HepG2 (cell line): Measurements from ENCODE around the gene MTCL1. TPM values are rescaled to one million over a fixed set of nuclear protein-coding genes. Genes with fewer than 3 reads are reported as not detected.

Experiments used
- ADNP ChIP-seq: sonication (generic); formaldehyde crosslinking; IDR thresholded peaks from 2 replicates; pipeline ENCODE4 v1.4.0; 2020; ENCODE audit warnings: missing genetic modification reagents
- ATF1 ChIP-seq: IDR thresholded peaks from 2 replicates; pipeline ENCODE4 v1.6.1; 2016; ENCODE audit warnings: mild to moderate bottlenecking, control low read depth
- CEBPG ChIP-seq: IDR thresholded peaks from 2 replicates; pipeline ENCODE4 v1.6.1; 2016
- HMG20B ChIP-seq: conservative IDR thresholded peaks from 2 replicates; pipeline ENCODE4 v1.6.1; 2016; ENCODE audit warnings: missing genetic modification reagents, missing compliant biosample characterization
- MIXL1 ChIP-seq: IDR thresholded peaks from 2 replicates; pipeline ENCODE4 v1.6.1; 2016
- NPAS2 ChIP-seq: sonication (generic); formaldehyde crosslinking; IDR thresholded peaks from 2 replicates; pipeline ENCODE4 v1.8.0; 2022; ENCODE audit warnings: mild to moderate bottlenecking, missing genetic modification reagents, borderline replicate concordance
- POGK ChIP-seq: sonication (generic); formaldehyde crosslinking; conservative IDR thresholded peaks from 2 replicates; pipeline ENCODE4 v1.8.0; 2022; ENCODE audit warnings: mild to moderate bottlenecking, moderate library complexity, missing genetic modification reagents
- SMAD3 ChIP-seq: sonication (generic); formaldehyde crosslinking; IDR thresholded peaks from 2 replicates; pipeline ENCODE4 v1.4.0; 2020; ENCODE audit warnings: missing genetic modification reagents
- ZBTB21 ChIP-seq: sonication (generic); formaldehyde crosslinking; IDR thresholded peaks from 2 replicates; pipeline ENCODE4 v1.4.0; 2020; ENCODE audit warnings: missing genetic modification reagents
- ZNF549 ChIP-seq: sonication (generic); formaldehyde crosslinking; IDR thresholded peaks from 2 replicates; pipeline ENCODE4 v1.5.0; 2020; ENCODE audit warnings: missing genetic modification reagents
- polyA plus RNA-seq, 8 experiments: library from polyadenylated mRNA; depleted of rRNA in 3 of 8; stranded (reverse) in 7 of 8; unstranded in 1 of 8; fragments of >200 nt; fragmentation: Illumina TruSeq in 4 of 8; extraction: Trizol in 4 of 8; gene quantifications; 2 replicates each; pipeline versions ENCODE4 v1.2.1 to v1.2.3, GENCODE V29; 2011 to 2016; ENCODE audit warnings: low read depth in 4 of 8, missing spikeins in 1 of 8, mixed read lengths in 1 of 8; ENCODE audit not compliant: insufficient read depth in 1 of 8
- total RNA-seq, 5 experiments: library from RNA; depleted of rRNA; stranded (reverse); fragments of >200 nt; fragmentation: Illumina TruSeq; extraction: Trizol; gene quantifications; 2 replicates each; pipeline ENCODE4 v1.2.3, GENCODE V29; 2016; ENCODE audit warnings: low read depth in 1 of 5
- TF ChIP-seq, protein P1 (sequence below): sonication (generic); formaldehyde crosslinking; IDR thresholded peaks from 2 replicates; pipeline ENCODE4 v1.4.0; 2020; ENCODE audit warnings: mild to moderate bottlenecking, missing genetic modification reagents

MTCL1 gene
- total and polyA plus RNA-seq, 2 of the 13 experiments (the other 11 are each of a cell fraction or from before 2014, with no cell fraction given) = 3.1 to 3.2 TPM

DNA sequence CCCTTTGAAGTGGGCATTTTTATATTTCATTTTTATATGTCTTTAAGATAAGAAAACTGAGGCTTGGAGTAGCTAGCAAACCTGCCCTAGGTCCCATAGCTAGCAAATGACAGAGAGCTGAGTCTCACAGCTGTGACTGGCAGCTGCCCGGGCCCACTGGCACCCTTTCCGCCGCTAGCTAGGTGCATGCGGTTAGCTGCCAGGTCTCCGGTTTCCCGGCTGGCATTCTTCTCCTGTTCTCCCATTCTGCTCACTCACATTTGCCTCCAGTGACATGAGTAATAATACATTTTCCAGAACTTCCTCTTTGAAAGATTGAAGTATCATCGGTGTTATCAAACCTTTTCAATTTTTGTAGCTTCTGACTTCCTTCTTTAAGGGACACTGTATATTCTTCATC is 38.7 kb downstream of the MTCL1 start (continued):
- TF ChIP-seq, protein P1, sequence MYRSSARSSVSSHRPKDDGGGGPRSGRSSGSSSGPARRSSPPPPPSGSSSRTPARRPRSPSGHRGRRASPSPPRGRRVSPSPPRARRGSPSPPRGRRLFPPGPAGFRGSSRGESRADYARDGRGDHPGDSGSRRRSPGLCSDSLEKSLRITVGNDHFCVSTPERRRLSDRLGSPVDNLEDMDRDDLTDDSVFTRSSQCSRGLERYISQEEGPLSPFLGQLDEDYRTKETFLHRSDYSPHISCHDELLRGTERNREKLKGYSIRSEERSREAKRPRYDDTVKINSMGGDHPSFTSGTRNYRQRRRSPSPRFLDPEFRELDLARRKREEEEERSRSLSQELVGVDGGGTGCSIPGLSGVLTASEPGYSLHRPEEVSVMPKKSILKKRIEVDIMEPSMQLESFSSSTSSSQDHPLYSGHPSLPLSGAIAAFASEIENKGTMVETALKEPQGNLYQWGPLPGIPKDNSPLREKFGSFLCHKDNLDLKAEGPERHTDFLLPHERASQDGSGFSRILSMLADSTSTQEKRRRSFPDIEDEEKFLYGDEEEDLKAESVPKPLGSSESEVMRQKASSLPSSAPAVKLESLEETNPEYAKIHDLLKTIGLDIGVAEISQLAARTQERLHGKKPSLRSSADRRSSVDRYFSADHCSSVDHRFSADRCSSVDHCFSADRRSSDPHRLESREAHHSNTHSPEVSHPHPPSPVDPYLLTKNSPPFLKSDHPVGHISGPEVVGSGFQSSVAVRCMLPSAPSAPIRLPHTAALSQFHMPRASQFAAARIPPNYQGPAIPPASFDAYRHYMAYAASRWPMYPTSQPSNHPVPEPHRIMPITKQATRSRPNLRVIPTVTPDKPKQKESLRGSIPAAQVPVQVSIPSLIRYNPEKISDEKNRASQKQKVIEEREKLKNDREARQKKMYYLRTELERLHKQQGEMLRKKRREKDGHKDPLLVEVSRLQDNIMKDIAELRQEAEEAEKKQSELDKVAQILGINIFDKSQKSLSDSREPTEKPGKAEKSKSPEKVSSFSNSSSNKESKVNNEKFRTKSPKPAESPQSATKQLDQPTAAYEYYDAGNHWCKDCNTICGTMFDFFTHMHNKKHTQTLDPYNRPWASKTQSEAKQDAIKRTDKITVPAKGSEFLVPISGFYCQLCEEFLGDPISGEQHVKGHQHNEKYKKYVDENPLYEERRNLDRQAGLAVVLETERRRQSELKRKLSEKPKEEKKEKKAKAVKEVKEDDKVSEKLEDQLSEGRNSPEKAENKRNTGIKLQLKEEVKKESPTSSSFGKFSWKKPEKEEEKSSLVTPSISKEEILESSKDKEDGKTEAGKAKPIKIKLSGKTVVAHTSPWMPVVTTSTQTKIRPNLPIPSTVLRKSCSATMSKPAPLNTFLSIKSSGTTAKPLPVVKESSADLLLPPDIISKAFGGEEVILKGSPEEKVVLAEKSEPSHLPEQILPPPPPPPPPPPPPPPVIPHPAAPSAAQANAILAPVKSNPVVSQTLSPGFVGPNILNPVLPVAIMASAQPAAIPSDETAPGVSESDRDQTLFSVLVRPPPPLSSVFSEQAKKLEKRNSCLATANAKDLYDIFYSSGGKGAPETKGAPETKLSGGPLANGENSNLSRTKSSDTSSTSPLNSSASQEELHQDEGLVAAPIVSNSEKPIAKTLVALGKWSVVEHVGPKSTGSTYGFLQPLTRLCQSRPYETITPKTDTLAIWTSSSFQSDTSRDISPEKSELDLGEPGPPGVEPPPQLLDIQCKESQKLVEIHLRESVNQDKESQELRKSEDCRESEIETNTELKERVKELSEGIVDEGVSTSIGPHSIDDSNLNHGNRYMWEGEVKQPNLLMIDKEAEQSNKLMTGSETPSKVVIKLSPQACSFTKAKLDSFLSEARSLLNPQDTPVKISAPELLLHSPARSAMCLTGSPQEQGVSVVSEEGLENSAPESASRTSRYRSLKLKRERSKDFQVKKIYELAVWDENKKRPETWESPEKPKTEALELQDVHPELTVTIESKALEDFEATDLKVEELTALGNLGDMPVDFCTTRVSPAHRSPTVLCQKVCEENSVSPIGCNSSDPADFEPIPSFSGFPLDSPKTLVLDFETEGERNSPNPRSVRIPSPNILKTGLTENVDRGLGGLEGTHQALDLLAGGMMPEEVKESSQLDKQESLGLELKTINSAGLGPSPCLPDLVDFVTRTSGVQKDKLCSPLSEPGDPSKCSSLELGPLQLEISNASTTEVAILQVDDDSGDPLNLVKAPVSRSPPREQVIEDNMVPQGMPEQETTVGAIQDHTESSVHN (CRISPR knock-in tag) = no peak
- TF ChIP-seq NPAS2 (CRISPR knock-in tag) = no peak
- no peak for TF ChIP-seq HMG20B (CRISPR knock-in tag)
- no peak for TF ChIP-seq ATF1
- TF ChIP-seq CEBPG (CRISPR knock-in tag) = no peak
- TF ChIP-seq ZBTB21 (CRISPR knock-in tag) = no peak
- TF ChIP-seq SMAD3 (CRISPR knock-in tag) = no peak
- TF ChIP-seq MIXL1 (CRISPR knock-in tag) = no peak
- TF ChIP-seq POGK (CRISPR knock-in tag) = no peak
- no peak for TF ChIP-seq ADNP (CRISPR knock-in tag)
- no peak for TF ChIP-seq ZNF549 (CRISPR knock-in tag)
- TF ChIP-seq, all 625 proteins: peak for 0
